ENCODE data around the gene CSRP1. TPM values are rescaled to one million over a fixed set of nuclear protein-coding genes. Genes with fewer than 3 reads are reported as not detected.
A peak's percentile ranks its signal among the peaks of the same experiment; 100 is the strongest.

Gene CSRP1
- total and polyA plus RNA-seq, 2 of the 13 experiments (the other 11 are each of a cell fraction or from before 2014, with no cell fraction given) = 17.7 to 68.9 TPM

DNA sequence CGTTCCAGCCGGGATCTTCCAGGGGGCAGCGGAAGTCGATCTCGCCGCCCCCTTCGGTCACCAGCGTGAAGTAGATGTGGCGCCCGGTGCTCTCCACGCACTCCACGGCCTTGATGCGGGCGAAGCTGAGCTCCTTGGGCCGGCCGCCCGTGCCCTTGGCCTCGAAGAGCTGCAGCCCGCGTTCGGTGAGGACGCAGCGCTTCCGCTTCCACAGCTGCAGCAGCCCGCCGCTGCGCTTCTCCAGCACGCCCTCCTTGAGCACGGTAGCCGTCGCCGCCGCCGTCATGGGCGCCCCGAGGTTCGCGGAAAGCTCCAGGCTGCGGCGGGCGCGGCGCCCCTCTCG lies 38.5 kb downstream of the CSRP1 start (continued):
- TF ChIP-seq HMGXB4 (CRISPR knock-in tag; IDR thresholded peaks at IDR 0.05; ENCODE audit: borderline replicate concordance in 1 of 2, low read depth in 1 of 2) = 0 out of 4 replicates have a peak, but pooled peaks of 1 of the 2 experiments have one; percentile 15
- no peak for TF ChIP-seq ZNF709 (CRISPR knock-in tag; IDR thresholded peaks at IDR 0.05)
- no peak for TF ChIP-seq ZNF367 (CRISPR knock-in tag; IDR thresholded peaks at IDR 0.05; ENCODE audit: borderline replicate concordance)
- TF ChIP-seq FOSL1 (CRISPR knock-in tag; IDR thresholded peaks at IDR 0.05; ENCODE audit: borderline replicate concordance) = no peak
- no peak for TF ChIP-seq MEIS2 (CRISPR knock-in tag; IDR thresholded peaks at IDR 0.05)
- TF ChIP-seq, protein P1, sequence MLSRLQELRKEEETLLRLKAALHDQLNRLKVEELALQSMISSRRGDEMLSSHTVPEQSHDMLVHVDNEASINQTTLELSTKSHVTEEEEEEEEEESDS (CRISPR knock-in tag; IDR thresholded peaks at IDR 0.05; ENCODE audit: borderline replicate concordance) = no peak
- TF ChIP-seq SMAD3 (CRISPR knock-in tag; IDR thresholded peaks at IDR 0.05) = no peak
- TF ChIP-seq, protein P2, sequence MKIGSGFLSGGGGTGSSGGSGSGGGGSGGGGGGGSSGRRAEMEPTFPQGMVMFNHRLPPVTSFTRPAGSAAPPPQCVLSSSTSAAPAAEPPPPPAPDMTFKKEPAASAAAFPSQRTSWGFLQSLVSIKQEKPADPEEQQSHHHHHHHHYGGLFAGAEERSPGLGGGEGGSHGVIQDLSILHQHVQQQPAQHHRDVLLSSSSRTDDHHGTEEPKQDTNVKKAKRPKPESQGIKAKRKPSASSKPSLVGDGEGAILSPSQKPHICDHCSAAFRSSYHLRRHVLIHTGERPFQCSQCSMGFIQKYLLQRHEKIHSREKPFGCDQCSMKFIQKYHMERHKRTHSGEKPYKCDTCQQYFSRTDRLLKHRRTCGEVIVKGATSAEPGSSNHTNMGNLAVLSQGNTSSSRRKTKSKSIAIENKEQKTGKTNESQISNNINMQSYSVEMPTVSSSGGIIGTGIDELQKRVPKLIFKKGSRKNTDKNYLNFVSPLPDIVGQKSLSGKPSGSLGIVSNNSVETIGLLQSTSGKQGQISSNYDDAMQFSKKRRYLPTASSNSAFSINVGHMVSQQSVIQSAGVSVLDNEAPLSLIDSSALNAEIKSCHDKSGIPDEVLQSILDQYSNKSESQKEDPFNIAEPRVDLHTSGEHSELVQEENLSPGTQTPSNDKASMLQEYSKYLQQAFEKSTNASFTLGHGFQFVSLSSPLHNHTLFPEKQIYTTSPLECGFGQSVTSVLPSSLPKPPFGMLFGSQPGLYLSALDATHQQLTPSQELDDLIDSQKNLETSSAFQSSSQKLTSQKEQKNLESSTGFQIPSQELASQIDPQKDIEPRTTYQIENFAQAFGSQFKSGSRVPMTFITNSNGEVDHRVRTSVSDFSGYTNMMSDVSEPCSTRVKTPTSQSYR (CRISPR knock-in tag; IDR thresholded peaks at IDR 0.05; ENCODE audit: borderline replicate concordance) = no peak
- no peak for TF ChIP-seq BHLHE40 (IDR thresholded peaks at IDR 0.05; ENCODE audit: low read length)
- TF ChIP-seq ARID2 (CRISPR knock-in tag; IDR thresholded peaks at IDR 0.05; ENCODE audit: borderline replicate concordance) = no peak
- TF ChIP-seq SRF (IDR thresholded peaks at IDR 0.05; ENCODE audit: low read depth, low read length) = no peak
- no peak for TF ChIP-seq FOXA1 (IDR thresholded peaks at IDR 0.05)
- TF ChIP-seq FOXA1 (CRISPR knock-in tag; IDR thresholded peaks at IDR 0.05) = no peak
- TF ChIP-seq, protein P3, sequence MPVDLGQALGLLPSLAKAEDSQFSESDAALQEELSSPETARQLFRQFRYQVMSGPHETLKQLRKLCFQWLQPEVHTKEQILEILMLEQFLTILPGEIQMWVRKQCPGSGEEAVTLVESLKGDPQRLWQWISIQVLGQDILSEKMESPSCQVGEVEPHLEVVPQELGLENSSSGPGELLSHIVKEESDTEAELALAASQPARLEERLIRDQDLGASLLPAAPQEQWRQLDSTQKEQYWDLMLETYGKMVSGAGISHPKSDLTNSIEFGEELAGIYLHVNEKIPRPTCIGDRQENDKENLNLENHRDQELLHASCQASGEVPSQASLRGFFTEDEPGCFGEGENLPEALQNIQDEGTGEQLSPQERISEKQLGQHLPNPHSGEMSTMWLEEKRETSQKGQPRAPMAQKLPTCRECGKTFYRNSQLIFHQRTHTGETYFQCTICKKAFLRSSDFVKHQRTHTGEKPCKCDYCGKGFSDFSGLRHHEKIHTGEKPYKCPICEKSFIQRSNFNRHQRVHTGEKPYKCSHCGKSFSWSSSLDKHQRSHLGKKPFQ (CRISPR knock-in tag; IDR thresholded peaks at IDR 0.05; ENCODE audit: insufficient replicate concordance) = no peak
- TF ChIP-seq ZNF770 (CRISPR knock-in tag; IDR thresholded peaks at IDR 0.05) = no peak
